NCI-H69 (cell line): ENCODE measurements around the gene ZNF563.
A peak's percentile ranks its signal among the peaks of the same experiment; 100 is the strongest.
"Not testable (repeated sequence)": the region's sequence is repeated elsewhere in the genome, so short reads cannot be mapped to it uniquely, and the experiment has no call there.

Experiments
- DNase-seq: peaks from one replicate; lab custom pipeline; 2025; lab: John Stamatoyannopoulos, UW

The ZNF563 gene

DNA sequence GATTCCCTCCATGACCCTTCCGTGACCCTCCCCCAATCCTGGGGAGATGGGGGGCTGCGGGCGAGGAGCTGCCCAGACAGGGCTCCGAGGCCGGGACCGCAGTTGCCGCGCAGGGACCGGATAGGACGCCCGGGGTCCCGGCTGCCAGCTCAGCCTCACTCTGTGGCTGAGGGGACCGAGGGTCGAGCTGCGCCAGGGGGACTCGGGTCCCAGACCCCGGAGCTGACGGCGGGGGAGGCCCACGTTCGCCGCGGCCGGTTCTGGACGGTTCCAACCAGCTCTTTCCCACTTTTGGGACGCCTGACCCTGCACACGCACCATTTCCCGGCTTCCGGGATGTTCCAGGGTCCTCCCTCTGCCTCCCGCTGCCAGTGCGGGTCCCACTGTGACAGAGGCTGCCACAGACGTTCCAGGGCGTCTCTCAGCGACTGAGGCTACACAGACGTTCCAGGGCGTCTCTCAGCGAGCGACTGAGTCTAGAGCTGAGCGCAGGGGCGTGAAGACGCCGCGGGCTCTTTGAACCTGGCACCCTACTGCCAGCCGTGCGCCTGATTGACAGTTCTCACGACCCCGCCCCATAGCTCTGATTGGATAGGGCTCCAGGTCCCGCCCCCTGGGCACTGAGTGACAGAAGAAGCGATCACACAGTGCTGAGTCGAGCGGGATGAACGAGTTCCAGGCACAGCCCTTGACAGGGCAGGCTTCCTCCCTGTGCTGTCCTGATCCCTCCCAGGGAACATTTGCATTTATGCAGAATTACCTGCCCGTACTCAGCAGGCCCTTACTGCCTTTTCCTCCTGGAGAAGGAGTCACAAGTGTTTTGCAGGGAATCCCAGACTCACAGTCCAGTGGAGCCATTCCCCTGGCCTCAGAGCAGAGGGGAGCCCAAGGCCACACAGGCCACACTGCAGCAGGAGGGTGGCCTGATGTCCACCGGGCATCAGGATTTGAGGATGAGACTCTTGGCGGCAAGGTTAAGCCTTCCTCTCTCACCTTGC lies at the start of gene ZNF563:
TSS of gene ZNF563 (minus strand) at position 472 of the 998 bp plus-strand sequence. CDS start at position 321, 151 bp downstream.
- DNase-seq = peak; percentile 91

DNA sequence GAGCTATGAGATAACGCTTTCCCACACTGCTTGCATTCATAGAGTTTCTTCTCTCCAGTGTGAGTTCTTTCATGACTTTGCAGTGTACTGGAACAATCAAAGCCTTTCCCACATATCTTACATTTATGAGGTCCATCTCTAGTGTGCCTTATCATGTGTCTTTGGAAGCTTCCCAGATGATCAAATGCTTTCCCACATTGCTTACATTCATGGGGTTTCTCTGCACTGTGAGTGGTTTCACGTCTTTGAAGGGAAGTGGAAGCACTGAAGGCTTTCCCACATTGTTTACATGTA lies 47.0 kb upstream of the ZNF563 start:
- no peak for DNase-seq

DNA sequence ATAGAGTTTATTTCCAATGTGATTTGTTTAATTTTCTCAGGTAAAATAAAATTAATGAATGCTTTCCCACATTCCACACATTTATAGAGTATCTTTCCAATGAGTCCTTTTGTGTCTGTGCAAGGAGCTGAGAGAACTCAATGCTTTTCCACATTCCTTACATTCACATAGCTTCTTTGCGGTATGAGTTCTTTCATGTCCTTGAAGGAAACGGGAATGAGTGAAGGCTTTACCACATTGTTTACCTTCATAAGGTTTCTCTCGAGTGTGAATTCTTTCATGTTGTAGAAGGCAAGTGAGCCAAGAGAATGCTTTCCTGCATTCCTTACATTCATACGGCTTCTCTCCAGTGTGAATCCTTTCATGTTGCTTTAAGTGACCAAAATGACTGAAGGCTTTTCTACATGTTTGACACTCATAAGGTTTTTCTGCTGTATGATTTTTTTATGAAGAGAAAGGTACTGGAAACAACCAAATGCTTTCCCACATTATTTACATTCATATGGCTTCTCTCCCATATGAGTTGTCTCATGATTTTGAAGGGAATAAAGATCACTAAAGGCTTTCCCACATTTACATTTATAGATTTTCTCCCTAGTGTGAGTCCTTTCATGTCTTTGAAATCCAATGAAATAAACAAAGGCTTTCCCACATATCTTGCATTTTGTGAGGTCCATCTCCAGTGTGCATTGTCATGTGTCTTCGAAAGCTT lies 46.5 kb upstream of the ZNF563 start:
- no peak for DNase-seq

DNA sequence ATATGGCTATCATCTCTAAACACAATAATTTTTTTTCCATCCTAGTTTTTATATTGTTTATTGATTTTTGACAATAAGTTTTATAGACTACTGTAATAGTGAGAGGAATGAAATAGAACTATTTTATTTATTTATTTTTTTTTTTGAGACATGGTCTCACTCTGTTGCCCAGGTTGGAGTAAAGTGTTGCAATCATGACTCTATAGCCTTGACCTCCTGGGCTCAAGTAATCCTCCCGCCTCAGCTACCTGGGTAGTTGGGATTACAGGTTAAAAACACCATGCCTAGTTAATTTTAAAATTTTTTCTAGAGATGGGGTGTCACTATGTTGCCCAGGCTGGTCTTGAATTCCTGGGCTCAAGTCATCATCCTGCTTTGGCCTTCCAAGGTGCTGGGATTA lies 40.6 kb upstream of the ZNF563 start:
- DNase-seq = no peak

DNA sequence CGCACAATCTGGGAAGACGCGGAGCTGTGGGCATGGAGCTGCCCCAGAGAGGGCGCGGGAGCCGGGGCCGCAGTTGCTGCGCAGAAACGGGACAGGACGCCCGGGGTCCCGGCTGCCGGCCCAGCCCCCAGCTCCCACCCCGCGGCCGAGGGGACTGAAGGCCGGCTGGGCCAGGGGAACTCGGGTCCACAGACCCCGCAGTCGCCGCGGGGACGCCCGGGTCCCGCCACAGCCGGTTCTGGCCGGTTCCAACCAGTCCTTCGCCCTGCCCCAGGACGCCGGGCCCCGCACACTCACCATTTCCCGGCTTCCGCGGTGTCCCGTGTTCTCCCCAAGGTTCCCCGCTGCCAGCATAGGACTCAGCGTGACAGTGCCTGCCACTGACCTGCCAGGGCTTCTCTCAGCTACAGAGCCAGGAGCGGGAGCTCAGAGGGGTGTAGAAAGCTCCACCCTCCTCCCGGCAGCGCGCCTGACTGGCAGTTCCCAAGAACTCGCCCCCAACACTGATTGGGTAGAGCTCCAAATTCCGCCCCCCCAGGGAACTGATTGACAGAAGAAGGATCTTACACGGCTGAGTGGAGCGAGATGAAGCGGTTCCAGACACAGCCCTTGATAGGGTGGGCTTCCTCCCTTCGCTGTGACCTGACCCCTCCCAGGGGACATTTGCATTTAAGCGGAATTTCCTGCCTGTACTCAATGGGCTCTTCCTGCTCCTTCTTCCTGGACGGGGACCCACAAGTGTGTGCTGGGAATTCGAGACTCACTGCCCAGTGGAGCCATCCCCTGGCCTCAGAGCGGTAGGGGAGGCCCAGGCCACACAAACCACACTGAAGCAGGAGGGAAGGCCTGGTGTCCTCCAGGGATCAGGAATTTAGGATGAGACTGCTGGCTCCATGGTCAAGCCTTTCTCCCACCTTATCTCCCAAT lies 32.1 kb upstream of the ZNF563 start, which contains the start of gene ZNF442:
TSS of gene ZNF442 (minus strand) at position 448 of the 927 bp plus-strand sequence. CDS start 2,052 bp downstream, outside the sequence.
- DNase-seq = peak; percentile 96

DNA sequence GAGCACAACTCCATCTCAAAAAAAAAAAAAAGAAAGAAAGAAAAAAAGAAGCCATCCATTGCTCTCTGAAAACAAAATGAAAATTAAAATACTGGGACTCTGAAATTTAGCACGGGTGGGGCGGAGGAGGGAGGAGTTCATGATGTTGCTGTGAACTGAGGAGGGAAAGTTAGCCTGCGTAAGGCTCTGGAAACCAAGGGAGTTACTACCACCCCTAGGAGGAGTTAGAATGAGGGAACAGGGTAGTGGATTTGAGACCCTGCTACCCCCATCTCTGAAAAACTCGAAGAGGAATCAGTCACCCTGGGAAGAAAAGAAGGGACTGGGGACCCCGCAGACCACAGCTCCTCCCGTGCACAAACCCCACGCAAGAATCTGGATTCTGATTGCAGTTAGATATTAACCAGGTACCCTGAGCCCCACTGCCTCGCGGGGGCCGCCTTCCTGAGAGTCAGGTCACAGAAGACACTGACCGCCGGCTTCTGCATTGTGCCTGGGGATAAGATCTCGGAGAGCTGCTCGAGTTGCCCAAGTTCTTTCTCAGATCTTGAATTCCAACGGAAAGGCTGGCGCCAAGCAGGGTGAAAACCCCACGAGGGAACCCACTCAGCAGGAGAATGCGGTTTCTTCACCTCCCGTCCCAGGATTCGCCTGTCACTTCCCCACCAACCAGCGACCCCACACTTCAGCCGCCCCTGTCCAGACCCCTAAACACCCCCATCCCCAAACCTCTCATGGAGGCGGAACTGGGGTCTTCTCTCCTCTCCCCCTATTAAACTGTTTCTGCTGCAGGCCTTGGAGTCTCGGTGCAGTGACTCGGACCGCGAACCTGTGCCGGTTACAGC lies 31.2 kb upstream of the ZNF563 start:
- peak; percentile 17 for DNase-seq

DNA sequence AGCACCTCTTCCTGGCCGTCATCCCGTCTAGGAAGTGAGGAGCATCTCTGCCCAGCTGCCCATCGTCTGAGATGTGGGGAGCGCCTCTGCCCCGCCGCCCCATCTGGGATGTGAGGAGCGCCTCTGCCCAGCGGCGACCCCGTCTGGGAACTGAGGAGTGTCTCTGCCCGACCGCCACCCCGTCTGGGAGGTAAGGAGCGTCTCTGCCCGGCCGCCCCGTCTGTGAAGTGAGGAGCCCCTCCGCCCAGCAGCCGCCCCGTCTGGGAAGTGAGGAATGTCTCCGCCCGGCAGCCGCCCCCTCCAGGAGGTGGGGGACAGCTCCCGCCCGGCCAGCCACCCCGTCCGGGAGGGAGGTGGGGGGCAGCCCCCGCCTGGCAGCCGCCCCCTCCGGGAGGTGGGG lies 28.8 kb upstream of the ZNF563 start:
- not testable (repeated sequence) for DNase-seq

DNA sequence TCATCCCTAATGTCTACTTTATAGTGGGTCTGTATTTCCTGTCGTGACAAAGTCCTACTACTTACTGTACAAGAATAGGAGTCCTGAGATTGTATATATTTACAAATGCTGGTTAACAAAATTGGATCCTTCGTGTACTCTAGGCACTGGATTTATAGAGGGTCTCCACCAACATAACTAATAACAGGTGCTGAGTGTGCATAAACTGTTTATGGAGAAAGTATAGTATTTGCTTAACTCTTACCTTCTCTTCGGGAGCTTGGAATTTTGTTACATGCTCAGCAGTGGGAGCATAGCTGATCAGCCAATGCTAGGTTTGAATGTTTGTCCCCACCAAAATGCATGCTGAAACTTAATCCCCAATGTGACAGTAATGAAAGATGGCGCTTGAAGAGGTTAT lies 19.9 kb upstream of the ZNF563 start:
- DNase-seq = no peak

DNA sequence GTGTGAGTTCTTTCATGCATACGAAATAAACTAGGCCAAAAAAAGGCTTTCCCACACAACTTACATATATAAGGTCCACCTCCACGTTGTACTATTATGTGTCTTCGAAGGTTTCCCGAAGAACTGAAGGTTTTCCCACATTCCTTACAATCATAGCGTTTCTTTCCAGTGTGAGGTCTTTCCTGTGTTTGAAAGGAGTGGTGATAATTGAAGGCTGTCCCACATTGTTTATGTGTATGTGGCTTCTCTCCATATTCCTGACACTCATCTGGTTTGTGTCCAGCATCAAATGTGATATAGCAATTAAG lies 17.4 kb upstream of the ZNF563 start:
- DNase-seq = no peak

DNA sequence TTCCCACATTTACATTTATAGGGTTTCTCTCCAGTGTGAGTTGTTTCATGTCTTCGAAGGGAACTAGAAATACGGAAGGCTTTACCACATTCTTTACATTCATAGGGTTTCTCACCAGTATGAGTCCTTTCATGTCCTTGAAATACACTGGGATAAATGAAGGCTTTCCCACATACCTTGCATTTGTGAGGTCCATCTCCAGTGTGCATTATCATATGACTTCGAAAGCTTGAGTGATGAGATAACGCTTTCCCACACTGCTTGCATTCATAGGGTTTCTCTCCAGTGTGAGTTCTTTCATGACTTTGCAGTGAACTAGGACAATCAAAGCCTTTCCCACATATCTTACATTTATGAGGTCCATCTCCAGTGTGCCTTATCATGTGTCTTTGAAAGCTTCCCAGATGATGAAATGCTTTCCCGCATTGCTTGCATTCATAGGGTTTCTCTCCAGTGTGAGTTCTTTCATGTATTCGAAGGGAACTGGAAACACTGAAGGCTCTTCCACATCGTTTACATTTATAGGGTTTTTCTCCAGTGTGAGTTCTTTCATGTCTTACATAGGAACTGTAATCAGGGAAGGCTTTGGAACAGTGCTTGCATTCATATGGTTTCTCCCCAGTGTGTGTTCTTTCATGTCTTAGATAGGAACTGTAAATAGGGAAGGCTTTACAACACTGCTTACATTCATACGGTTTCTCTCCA lies 16.9 kb upstream of the ZNF563 start:
- no peak for DNase-seq

DNA sequence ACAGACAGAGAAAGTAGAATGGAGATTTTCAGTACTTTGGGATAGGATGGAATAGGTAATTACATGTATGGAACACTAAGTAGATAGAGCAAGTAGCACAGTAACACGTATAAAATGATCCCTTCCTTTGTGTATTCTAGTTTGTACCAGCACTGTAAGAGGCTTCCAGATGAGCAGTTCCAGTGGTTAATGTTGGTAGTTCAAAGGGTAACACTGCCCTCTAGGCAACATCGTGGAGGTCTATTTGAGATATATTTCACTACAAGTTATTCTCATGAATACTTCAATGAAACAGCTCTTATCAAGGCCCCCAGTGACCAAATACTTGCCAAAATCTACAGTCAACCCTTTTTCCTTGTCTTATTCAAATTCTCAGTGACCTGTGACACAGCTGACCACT lies 13.5 kb upstream of the ZNF563 start:
- no peak for DNase-seq

DNA sequence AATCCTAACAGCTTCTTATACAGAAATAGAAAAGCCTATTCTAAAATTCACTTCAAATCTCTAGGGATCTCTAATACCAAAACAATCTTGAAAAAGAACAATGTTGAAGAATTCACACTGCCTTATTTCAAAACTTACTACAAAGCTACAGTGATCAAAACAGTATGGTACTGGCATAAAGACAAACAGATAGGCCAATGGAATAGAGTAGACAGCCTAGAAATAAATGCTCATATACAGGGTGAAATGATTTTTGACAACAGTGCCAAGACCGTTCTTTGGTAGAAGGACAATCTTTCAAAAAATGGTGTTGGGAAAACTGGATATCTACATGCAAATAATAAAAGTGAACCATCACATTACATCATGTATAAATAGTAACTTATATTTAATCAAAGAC lies 11.8 kb upstream of the ZNF563 start:
- no peak for DNase-seq

DNA sequence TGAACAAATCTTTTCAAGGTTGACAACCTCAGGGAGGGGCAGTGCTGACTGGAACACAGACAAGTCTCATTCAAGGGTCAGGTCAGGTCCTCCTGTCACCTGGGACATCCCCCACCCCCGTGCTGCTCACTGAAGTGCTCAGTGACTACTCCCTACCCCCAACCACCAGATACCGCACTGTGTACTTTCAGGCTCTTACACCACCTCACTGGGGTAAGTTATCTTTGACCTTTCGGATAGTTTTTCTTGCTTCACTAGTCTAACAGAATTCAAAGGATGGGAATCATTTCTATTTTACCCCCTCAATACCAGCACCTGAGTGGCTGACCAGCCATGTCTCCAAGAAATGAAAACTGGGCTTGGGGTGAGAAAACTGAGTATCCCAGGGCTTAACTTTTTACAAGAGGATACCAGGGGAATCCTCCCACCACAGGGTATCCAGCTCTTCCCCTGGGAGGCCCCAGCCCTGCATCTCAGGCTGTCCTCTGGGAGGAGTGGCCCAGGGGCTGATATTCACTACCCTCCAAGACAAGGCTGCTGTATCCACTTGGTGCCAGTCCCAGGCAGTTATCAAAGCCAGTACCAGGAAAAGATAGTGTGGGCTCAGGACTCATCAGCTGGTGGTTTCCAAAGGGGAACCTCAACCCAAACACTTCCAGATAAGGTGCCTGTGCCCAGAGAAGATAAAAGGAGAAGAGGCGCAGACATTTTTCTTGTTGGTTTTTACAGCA lies 2.1 kb downstream of the ZNF563 start:
- no peak for DNase-seq

DNA sequence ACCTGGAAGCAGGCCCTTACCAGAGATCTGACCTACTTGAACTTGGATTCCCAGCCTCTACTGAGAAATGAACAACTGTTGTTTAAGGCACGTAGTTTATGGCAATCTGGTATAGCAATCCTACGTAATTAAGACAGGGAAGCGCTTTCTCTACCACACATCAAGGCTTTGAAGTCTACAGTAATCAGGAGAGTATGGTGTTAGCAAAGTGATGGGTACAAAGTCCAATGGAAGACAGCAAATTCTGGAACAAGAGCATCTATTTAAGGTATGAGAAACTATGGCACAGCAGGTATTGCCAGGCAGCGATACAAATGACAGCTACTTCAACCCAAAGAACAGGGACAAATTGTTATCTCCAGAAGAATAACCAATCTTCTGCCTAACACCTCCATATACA lies 3.1 kb downstream of the ZNF563 start:
- no peak for DNase-seq

DNA sequence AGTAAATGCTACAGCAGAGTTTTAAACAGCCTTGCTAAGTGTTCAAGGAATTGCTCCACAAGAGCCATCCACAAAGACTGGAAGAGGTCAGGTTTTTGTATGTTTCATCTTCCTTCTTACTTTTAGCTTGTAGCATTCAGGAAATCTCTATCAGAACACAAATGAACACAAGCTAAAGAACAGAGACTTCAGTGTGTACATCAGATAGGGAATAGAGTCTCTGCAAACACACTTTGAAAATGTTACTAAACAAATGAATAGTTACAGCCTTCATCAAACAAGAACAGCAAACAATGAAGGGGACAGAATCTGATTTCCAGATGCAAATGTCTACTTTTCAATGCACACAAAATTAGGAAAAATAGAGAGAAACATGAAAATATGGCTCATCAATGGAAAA lies 7.7 kb downstream of the ZNF563 start:
- DNase-seq = no peak

DNA sequence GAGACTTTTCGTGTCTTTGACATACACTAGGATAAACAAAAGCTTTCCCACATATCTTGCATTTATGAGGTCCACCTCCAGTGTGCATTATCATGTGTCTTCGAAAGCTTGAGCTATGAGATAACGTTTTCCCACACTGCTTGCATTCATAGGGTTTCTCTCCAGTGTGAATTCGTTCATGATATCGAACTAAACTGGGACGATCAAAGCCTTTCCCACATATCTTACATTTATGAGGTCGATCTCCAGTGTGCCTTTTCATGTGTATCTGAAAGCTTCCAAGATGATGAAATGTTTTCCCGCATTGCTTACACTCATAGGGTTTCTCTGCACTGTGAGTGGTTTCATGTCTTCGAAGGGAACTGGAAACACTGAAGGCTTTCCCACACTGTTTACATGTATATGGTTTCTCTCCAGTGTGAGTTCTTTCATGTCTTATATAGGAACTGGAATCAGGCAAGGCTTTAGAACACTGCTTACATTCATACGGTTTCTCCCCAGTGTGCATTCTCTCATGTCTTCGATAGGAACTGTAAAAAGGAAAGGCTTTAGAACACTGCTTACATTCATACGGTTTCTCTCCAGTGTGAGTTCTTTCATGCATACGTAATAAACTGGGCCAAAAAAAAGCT lies 14.5 kb downstream of the ZNF563 start:
- no peak for DNase-seq

DNA sequence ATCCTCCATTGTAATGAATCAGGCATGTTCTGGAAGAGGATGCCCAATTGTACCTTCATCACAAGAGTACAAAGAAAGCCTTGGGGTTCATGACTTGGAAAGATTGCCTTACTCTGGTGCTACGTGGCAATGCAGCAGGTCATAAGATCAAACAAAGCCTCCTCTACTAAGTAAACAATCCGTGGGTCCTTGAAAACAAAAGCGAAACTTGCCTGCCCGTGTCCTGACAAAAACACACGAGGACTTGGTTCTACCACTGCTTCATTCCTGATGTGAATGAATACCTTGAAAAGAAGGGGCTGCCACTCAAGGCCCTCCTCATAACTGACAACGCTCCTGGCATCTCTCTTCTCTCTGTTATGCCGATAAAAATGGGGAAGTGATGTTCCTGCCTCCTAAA lies 18.9 kb downstream of the ZNF563 start:
- DNase-seq = no peak

DNA sequence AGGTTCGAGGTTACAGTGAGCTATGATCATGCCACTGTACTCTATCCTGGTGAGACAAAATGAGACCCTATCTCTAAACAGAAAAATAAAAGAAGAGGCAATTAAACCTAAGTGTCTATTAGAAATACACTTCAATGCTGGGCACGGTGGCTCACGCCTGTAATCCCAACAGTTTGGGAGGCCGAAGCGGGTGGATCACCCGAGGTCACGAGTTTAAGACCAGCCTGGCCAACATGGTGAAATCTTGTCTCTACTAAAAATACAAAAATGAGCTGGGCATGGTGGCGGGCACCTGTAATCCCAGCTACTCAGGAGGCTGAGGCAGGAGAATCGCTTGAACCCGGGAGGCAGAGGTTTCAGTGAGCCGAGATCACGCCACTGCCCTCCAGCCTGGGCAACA lies 24.5 kb downstream of the ZNF563 start:
- DNase-seq = not testable (repeated sequence)

DNA sequence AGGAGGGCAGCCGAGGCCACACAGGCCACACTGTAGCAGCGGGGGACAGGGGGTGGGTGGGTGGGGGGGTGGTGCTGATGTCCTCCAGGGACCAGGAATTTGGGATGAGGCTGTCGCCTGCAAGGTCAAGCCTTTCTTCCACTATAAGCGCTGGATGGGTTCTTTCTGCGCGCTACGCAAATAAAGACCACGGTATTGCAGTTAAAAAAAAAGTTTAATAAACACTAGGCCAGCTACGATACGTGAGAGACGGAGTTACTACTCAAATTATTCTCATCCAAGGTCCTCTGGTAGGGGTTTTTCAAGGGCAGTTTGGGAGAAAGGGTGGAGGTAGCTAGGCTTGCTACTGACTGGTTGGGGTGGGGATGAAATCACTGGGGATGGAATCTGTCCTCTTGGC lies 38.2 kb downstream of the ZNF563 start:
- DNase-seq = no peak
